Measurements from ENCODE around the gene BBOX1.
"Not testable (repeated sequence)": the region's sequence is repeated elsewhere in the genome, so short reads cannot be mapped to it uniquely, and the experiment has no call there.

Gene BBOX1

DNA sequence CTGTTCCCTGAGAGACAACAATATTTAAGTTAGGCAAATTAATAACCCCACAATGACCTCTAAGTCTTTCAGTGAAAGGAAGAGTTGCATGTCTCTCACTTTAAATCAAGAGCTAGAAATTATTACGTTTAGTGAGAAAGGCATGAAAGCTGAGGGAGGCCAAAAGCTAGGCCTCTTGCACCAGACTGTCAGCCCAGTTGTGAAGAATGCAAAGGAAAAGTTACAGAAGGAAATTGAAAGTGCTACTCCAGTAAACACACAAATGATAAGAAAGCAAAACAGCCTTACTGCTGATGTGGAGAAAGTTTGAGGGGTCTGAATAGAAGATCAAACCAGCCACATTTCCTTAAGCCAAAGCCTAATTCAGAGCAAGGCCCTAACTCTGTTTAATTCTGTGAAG, 45.0 kb downstream of the BBOX1 start:
- DNase-seq: no peak

DNA sequence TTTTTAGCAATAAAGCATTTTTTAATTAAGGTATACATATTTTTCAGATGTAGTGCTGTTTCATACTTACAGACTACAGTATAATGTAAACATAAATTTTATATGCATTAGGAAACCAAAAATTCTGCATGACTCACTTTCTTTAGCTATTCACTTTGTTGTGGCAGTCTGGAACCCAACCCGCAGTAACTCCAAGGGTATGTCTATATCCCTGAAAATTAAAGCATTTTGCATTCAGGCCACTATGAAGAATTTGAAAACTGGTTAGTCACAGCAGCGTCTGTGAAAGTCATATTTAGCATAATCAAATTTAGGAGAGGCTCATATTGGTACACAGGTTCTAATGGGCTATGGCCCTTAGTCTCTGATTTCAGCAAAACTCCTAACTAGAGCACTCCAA, 46.8 kb downstream of the BBOX1 start:
- DNase-seq: no peak

DNA sequence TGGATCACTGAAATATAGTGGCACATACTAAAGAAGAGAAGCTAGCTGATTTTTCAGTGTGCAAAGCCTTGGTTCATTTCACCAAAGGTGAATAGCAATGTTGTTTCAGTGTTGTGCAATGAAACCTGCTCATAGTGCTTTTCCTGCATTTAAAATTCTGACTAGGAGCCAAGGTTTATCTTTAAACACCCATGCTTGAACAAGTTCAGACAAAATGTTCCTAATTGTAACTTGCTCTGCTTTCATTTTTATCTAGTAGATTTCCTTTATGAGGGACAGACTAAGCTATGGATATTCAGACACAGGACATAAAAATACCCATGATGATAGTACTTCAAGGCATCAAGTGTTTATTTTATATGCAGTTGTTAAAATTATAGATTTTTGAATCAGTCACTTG, 47.7 kb downstream of the BBOX1 start:
- no peak for DNase-seq

- DNase-seq: no peak
Observed at GRCh38 chr11:27089746-27090145, 49.1 kb downstream of the BBOX1 start.

GRCh38 chr11:27090357-27090948, 49.8 kb downstream of the BBOX1 start:
- not testable (repeated sequence) for DNase-seq

DNA sequence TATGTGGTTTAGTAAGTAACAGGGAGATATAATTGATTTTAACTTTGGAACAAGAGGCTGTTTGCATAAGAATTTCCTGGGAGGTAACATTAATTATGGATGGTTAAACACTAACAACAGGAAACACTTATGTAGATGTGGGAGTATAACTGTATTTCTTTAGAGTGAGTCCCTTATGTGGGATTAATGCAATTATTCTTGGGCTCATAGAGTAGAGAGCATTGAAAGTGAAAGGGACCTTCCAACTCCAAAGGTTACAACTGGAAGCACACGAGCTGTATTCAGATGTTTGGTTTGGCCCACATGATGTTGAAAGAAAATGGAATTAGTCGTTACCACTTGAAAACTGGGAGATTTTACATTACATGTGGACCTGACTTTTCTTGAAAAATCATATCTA, 53.5 kb downstream of the BBOX1 start:
- DNase-seq: no peak

DNA sequence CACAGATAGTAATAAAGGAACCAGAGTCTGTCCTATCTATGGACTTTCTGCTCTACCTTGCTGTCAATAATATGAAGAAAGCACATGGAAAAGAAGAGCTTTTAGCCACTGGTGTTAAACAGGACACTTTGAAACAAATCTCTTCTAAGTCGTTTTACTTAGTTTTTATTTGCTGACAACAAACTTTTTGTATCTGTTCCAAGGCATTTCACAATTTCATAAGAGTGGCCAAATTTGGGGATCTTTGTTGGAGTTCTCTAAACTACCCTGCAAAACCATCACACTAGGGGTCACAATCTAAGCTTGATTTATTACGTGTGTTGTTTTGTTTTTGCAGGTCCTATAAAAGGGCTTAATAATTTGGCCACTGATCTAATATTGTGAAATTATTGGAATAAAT, 54.4 kb downstream of the BBOX1 start:
- no peak for DNase-seq

- DNase-seq: no peak
Observed at GRCh38 chr11:27095887-27096286, 55.3 kb downstream of the BBOX1 start.

DNA sequence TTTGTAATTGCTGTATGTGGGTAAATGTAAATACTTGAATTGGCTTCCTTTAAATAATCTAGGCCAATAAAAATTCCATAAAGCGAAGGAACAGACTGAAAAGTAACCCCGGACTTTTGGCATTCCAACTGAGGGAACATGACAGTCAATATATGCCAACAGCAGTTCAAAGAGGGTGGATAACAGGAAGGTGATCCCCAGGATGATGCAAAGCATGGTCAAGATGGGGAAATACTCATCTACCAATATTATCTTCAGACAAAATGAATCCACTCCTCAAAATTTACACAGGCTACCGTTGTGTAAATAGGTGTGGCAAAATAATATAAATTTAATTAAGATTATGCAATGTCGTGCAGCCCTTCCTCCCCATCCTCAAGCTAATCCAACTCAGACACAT, 56.9 kb downstream of the BBOX1 start:
- no peak for DNase-seq

- no peak for DNase-seq
Observed at GRCh38 chr11:27100534-27100933, 59.9 kb downstream of the BBOX1 start.

DNA sequence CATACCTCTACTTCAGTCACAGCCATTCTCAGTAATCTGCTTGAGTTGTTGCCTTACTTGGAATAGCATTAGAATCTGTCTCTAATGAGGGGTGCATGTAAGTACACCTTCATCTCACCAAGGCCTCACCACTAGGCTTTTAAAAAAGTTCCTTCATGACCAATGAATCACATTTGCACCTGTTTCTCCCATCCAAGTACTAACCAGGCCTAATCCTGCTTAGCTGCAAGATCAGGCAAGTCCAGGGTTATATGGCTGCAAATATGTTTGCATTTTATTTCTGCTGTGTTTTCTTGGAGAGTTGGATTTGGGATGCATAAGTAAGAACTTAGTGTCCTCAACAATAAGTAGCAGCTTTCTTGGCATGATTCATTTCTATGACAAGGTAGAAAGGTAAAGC, 66.9 kb downstream of the BBOX1 start:
- no peak for DNase-seq

DNA sequence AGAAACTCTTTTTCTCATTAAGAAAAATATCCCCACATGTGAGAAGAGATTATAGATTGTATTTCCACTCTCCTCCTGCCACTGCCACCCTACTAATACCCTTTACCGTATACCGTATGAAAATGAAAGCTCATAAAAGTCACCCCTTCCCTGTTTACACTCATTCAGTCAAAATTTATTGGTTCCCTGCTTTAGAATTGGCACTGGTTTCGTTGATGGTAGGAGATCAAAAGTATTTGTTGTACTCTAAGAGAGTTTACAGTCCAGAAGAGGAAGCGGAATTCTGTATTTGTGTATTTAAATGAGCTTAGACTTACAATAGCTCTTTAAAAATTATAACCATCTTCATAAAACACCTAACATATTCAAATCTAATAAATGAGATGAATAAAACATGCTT, 68.2 kb downstream of the BBOX1 start:
- DNase-seq: no peak

DNA sequence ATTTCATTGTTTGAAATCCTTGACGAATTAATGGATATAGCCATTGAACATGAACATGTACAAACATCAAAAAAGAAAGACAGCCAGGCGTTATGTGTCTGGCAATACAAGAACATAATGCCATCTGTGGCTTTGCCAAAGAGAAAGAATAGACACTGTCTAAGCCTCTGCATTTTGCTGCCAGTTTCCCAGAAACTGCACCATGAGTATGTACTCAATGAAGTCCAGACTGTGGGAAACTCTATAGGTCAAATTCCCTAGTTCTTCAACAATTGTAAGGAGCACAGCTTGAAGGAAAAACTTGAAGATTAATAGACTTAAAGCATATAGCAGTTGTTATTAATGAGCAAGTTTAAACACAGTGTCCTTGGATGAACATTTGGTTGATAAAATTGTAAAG, 71.3 kb downstream of the BBOX1 start:
- no peak for DNase-seq

GRCh38 chr11:27112946-27113345, 72.3 kb downstream of the BBOX1 start:
- no peak for DNase-seq

DNA sequence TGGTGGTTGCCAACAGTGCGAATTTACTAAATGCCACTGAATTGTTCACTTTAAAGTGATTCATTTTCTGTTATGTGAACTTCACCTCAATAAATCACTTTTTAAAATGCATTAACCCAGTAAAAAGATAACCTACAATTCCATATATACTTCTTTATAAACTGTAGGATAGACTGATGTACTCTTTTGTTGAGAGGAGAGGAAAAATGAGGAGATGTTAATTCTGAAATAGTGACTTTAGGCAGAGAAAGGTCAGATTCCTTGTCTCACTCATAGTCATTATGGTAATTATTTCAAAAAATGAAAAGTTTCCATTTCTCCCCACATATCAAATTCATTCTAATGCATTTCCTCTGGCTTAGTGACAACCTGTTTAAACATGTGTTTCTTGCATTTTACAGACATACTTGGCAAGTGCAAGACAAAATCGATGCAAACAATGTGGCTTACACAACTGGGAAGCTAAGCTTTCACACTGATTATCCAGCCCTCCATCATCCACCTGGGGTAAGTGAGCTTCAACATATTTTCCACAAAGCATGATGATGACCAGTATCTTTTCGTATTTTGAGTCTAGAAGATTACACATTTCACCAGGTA, 74.5 kb downstream of the BBOX1 start:
- no peak for DNase-seq

GRCh38 chr11:27116684-27117083, 76.1 kb downstream of the BBOX1 start:
- DNase-seq: no peak

DNA sequence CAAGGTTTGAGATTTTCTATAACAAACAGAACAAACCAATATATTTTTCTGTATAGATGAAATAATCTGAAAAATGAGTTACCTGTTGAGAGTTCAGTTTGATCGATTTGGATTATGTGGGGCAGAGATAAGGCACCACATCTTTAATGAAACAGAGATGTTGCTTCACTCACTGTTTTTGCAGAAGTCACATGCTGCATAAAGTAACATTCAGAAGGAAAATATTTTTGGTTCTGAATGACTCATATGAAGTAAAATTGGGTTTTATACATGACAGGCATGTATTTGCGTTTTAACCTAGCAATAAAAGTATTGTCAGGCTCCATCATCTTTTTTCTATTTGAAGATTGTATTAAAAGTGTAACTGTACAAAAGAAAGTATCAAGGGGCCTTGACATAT, 77.8 kb downstream of the BBOX1 start:
- DNase-seq: no peak

DNA sequence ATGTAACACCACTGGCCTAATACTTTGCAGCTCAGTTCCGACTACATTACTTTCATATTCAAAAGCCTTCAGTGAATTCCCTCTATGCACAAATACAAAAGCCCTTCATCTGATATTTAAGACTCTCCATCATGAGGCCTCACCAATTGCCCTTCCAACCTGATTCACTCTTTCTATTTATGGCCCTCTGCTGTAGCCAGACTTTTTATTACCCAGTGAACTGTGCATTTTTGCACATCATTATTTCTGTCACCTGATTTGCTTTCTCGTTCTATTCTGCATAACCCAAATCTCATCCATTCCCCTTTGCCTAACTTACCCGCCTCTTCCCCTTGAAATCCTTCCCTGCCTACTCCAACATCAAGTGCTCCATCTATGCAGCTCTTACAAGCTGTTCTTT, 78.3 kb downstream of the BBOX1 start:
- DNase-seq: no peak

DNA sequence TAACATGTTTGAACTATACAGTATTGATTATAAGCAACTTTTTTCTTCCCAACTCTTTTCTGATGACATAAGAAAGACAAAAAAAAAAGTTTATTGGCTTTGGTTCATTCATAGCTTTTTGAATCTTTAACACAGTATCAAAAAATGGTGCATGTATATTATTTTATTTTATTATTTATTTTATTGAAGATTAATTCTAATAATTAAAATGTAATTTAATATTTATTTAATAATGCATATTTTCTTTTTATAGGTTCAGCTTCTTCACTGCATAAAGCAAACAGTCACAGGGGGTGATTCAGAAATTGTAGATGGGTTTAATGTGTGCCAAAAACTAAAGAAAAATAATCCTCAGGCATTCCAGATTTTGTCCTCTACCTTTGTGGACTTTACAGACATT, 78.8 kb downstream of the BBOX1 start:
- DNase-seq: no peak

- DNase-seq: no peak
Observed at GRCh38 chr11:27120211-27120610, 79.6 kb downstream of the BBOX1 start.

DNA sequence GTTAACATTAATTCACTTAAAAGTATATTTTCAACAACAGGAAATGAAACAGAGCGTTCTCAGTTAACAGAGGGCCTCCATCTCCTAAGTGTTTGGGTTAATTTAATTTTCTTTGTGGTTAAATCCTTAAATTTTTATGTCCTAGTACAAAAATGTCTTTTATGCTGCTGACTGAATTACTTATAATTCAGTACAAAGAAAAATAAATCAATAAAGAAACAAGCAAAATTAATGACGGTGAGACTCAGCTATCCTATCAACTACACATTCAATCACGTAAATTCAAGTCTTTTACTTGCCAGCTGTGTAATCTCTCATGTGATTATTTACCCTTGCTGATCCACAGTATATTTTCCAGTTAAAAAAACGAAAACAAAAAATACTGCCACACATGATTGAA, 81.4 kb downstream of the BBOX1 start:
- DNase-seq: no peak

- no peak for DNase-seq
Observed at GRCh38 chr11:27124514-27125264, 84.1 kb downstream of the BBOX1 start.

DNA sequence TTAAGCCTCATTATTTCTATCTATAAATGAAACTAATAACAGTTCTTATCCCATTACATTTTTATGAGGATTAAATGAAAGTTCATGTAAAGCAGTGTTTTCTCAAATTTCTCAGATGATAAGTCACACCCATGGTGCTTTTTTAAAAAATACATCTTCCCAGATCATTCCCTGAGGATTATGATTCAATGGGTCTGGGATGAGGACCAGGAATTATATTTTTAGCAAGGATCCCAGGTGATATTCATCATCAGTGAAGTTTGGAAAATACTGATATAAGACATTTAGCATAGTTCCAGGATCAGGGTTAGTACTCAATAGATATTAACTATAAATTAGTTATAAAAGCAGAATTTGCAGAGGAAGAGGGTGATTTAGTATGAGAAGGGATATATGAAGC, 89.1 kb downstream of the BBOX1 start:
- no peak for DNase-seq

GRCh38 chr11:27130806-27131205, 90.2 kb downstream of the BBOX1 start:
- DNase-seq: no peak

- not testable (repeated sequence) for DNase-seq
Observed at GRCh38 chr11:27135924-27136329, 95.3 kb downstream of the BBOX1 start.
